Endothelial cell of umbilical vein (primary cell): Measurements from ENCODE around the gene TSC22D3. TPM values are rescaled to one million over a fixed set of nuclear protein-coding genes. Genes with fewer than 3 reads are reported as not detected.

Experiments used
- BruUV-seq: library from RNA; stranded (reverse); fragments of 400-500 nt; replicated peaks from 2 replicates; lab custom pipeline; 2021; lab: Mats Ljungman, UMichigan
- CTCF ChIA-PET: fragments of 300-600, 350-600 bp; sonication (Branson Sonifier 250); formaldehyde crosslinking; loops from one replicate; lab custom pipeline; 2021; ENCODE audit warnings: antibody characterized with exemption, inconsistent platforms; lab: Charles Lee
- POLR2A ChIA-PET: fragments of 300-600, 350-600 bp; sonication (Branson Sonifier 250); formaldehyde crosslinking; loops from one replicate; lab custom pipeline; 2021; ENCODE audit warnings: antibody characterized with exemption, inconsistent platforms; lab: Charles Lee
- DNase-seq: peaks from one replicate; pipeline ENCODE4 v3.0.0-alpha.2; 2011; ENCODE audit warnings: low read depth, low spot score
- FAIRE-seq: peaks from 2 replicates; lab custom pipeline; 2011; peaks lifted over from hg19 to GRCh38; lab: Jason Lieb, UNC
- H2AFZ ChIP-seq: 2 replicates; pipeline ENCODE4 v1.6.0; 2012; ENCODE audit warnings: low read depth, low read length, control low read depth, inconsistent platforms
- H3K27ac ChIP-seq: 2 replicates; pipeline ENCODE4 v1.5.1; 2011; ENCODE audit warnings: low read depth, mild to moderate bottlenecking, control low read depth, low read length, moderate library complexity; ENCODE audit not compliant: insufficient read depth
- H3K27me3 ChIP-seq, 2 experiments: 2 replicates each; pipeline versions ENCODE4 v1.6.0 to v1.6.1; 2011; ENCODE audit warnings: low read length in 2 of 2, mixed read lengths in 1 of 2; ENCODE audit not compliant: control insufficient read depth in 2 of 2, insufficient read depth in 2 of 2
- H3K36me3 ChIP-seq, 2 experiments: 2 replicates in 1 of 2; 3 replicates in 1 of 2; pipeline ENCODE4 v1.5.1; 2011; ENCODE audit warnings: low read length in 2 of 2, mild to moderate bottlenecking in 1 of 2, moderate library complexity in 1 of 2; ENCODE audit not compliant: control insufficient read depth in 2 of 2, insufficient read depth in 2 of 2; ENCODE audit errors: extremely low read depth in 1 of 2
- H3K4me1 ChIP-seq: 3 replicates; pipeline ENCODE4 v1.5.1; 2011; ENCODE audit warnings: mild to moderate bottlenecking, low read length; ENCODE audit not compliant: control insufficient read depth, insufficient read depth; ENCODE audit errors: extremely low read depth
- H3K4me2 ChIP-seq: 2 replicates; pipeline ENCODE4 v1.6.1; 2011; ENCODE audit warnings: low read length, control low read depth, mixed read lengths; ENCODE audit not compliant: insufficient read depth
- H3K4me3 ChIP-seq, 3 experiments: fragments of 200-600 bp in 1 of 3; sonication (generic), shearing (Covaris generic) in 1 of 3; replicated peaks in 1 of 3; 2 replicates each; pipeline ENCODE4 v1.5.1; 2011 to 2016; ENCODE audit warnings: control low read depth in 3 of 3, low read length in 3 of 3, mild to moderate bottlenecking in 2 of 3, inconsistent platforms in 1 of 3, low read depth in 1 of 3, moderate library complexity in 1 of 3; ENCODE audit not compliant: insufficient read depth in 1 of 3
- H3K79me2 ChIP-seq: 2 replicates; pipeline ENCODE4 v1.6.0; 2012; ENCODE audit warnings: low read length, inconsistent platforms; ENCODE audit not compliant: control insufficient read depth, insufficient read depth
- H3K9ac ChIP-seq: replicated peaks from 2 replicates; pipeline ENCODE3; 2011; ENCODE audit warnings: low read length, control low read depth; ENCODE audit not compliant: insufficient read depth; ENCODE audit errors: extremely low read depth
- H3K9me1 ChIP-seq: replicated peaks from 3 replicates; pipeline ENCODE4 v1.6.0; 2011; ENCODE audit warnings: mild to moderate bottlenecking, low read length; ENCODE audit not compliant: control insufficient read depth, insufficient read depth; ENCODE audit errors: extremely low read depth
- H3K9me3 ChIP-seq: replicated peaks from 2 replicates; pipeline ENCODE4 v1.5.1; 2012; ENCODE audit warnings: low read length, inconsistent platforms; ENCODE audit not compliant: control insufficient read depth, insufficient read depth
- H4K20me1 ChIP-seq: replicated peaks from 2 replicates; pipeline ENCODE3; 2011; ENCODE audit warnings: mild to moderate bottlenecking, low read length; ENCODE audit not compliant: control insufficient read depth, insufficient read depth; ENCODE audit errors: extremely low read depth
- EZH2 ChIP-seq: IDR thresholded peaks from 2 replicates; pipeline ENCODE4 v1.6.1; 2012; ENCODE audit warnings: borderline replicate concordance, low read depth, mild to moderate bottlenecking, moderate library complexity, low read length, inconsistent platforms; ENCODE audit not compliant: severe bottlenecking
- FOS ChIP-seq: IDR thresholded peaks from 2 replicates; pipeline ENCODE4 v1.6.1; 2011; ENCODE audit warnings: mild to moderate bottlenecking, low read length, moderate library complexity, borderline replicate concordance; ENCODE audit not compliant: insufficient read depth
- GATA2 ChIP-seq: IDR thresholded peaks from 2 replicates; pipeline ENCODE4 v1.7.0; 2011; ENCODE audit warnings: low read depth, mild to moderate bottlenecking, moderate library complexity, mixed read lengths, low read length; ENCODE audit not compliant: insufficient read length, insufficient read depth
- JUN ChIP-seq: IDR thresholded peaks from 2 replicates; pipeline ENCODE4 v1.6.1; 2011; ENCODE audit warnings: borderline replicate concordance, low read depth; ENCODE audit not compliant: insufficient read length, insufficient read depth
- MYC ChIP-seq: IDR thresholded peaks from one replicate; pipeline ENCODE4 v1.6.1; 2011; ENCODE audit warnings: mild to moderate bottlenecking, low read depth, low read length
- POLR2A ChIP-seq: IDR thresholded peaks from 2 replicates; pipeline ENCODE4 v1.6.1; 2012; ENCODE audit warnings: low read depth, mild to moderate bottlenecking, control low read depth, low read length
- POLR2AphosphoS5 ChIP-seq: IDR thresholded peaks from 2 replicates; pipeline ENCODE4 v1.6.1; 2012; ENCODE audit warnings: low read depth, mild to moderate bottlenecking, control low read depth, low read length, moderate library complexity; ENCODE audit not compliant: insufficient read depth
- dilution Hi-C: fragments of 300-500 bp; cut with MboI; formaldehyde crosslinking; loops from one replicate; pipeline ENCODE4 v1.15.0; 2019; ENCODE audit warnings: low sequenced_read_pairs; ENCODE audit not compliant: extremely low pct_ligation_motif_present
- intact Hi-C: fragments of 100-400 bp; cut with micrococcal nuclease; formaldehyde crosslinking; loops from one replicate; pipeline ENCODE4 v1.10.0; 2022
- polyA plus RNA-seq, 4 experiments: library from polyadenylated mRNA; depleted of rRNA in 3 of 4; stranded (reverse) in 3 of 4; unstranded in 1 of 4; fragments of >200 nt; gene quantifications; 2 replicates each; pipeline versions ENCODE4 v1.2.1 to v1.2.3, GENCODE V29; 2011 to 2012; ENCODE audit warnings: missing spikeins in 1 of 4
- total RNA-seq: library from RNA; stranded (reverse); gene quantifications from 2 replicates; pipeline ENCODE4 v1.2.3, GENCODE V29; 2021
- TF ChIP-seq, protein P1 (sequence below), 2 donors: IDR thresholded peaks; 1 replicate in 1 of 2; 2 replicates in 1 of 2; pipeline ENCODE4 v1.5.1; 2011; ENCODE audit warnings: low read length in 2 of 2, mild to moderate bottlenecking in 2 of 2, moderate library complexity in 2 of 2, control low read depth in 1 of 2, inconsistent platforms in 1 of 2, low read depth in 1 of 2; ENCODE audit not compliant: insufficient read depth in 1 of 2; ENCODE audit errors: extremely low read depth in 1 of 2
- TF ChIP-seq, protein P2 (sequence below): IDR thresholded peaks from 2 replicates; pipeline ENCODE4 v1.6.1; 2011; ENCODE audit not compliant: insufficient read depth, insufficient read length

Gene TSC22D3
- total and polyA plus RNA-seq, 2 donors (not counting 3 experiments of a cell fraction or from before 2014, with no cell fraction given) = 21.1 to 37.4 TPM

DNA sequence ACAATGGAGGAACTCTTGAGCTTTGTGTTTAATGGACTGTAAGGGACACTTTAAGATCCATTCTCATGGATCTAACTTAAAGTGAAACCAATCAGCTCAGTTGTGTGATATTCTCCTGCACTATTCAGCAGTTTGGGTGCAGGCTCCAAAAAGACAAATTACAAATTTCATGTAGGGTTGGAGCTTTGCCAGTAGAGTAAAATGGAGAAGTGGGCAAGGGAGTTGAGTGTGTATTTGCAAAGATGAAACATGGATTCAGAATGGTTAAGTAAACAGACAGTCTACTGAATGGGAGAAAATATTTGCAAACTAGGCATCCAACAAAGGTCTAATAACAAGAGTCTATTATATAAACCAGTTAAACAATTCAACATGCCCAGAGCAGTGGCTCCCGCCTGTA, 28.8 kb upstream of the TSC22D3 start:
- POLR2A ChIA-PET = no interaction called here
- no peak overlapping the region for H3K4me2 ChIP-seq

More for the DNA sequence above, 28.8 kb upstream of the TSC22D3 start:
- no peaks in the 10 kb centered on the region for H3K4me1 ChIP-seq
- dilution Hi-C loops (no loop called here), intact Hi-C loops (no loop called here)
- H3K9me3 ChIP-seq = no peaks in the 10 kb centered on the region
- no TSS peak for BruUV-seq
- H3K9me1 ChIP-seq = no peaks in the 10 kb centered on the region
- DNase-seq (no peak), FAIRE-seq (no peak)
- no peak overlapping the region for H3K4me3 ChIP-seq
- H3K36me3 ChIP-seq = no peaks in the 10 kb centered on the region
- H3K9ac ChIP-seq = no peak overlapping the region
- no peak overlapping the region for H3K27ac ChIP-seq
- no peaks in the 10 kb centered on the region for H3K27me3 ChIP-seq
- no peaks in the 10 kb centered on the region for H4K20me1 ChIP-seq
- TF ChIP-seq POLR2A (no peak), MYC (no peak), POLR2AphosphoS5 (no peak), GATA2 (no peak), JUN (no peak), FOS (no peak), EZH2 (no peak)
- TF ChIP-seq, protein P1, sequence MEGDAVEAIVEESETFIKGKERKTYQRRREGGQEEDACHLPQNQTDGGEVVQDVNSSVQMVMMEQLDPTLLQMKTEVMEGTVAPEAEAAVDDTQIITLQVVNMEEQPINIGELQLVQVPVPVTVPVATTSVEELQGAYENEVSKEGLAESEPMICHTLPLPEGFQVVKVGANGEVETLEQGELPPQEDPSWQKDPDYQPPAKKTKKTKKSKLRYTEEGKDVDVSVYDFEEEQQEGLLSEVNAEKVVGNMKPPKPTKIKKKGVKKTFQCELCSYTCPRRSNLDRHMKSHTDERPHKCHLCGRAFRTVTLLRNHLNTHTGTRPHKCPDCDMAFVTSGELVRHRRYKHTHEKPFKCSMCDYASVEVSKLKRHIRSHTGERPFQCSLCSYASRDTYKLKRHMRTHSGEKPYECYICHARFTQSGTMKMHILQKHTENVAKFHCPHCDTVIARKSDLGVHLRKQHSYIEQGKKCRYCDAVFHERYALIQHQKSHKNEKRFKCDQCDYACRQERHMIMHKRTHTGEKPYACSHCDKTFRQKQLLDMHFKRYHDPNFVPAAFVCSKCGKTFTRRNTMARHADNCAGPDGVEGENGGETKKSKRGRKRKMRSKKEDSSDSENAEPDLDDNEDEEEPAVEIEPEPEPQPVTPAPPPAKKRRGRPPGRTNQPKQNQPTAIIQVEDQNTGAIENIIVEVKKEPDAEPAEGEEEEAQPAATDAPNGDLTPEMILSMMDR (IDR thresholded peaks at IDR 0.05; ENCODE audit: extremely low read depth in 1 of 2, insufficient read depth in 1 of 2, low read depth in 1 of 2, low read length in 2 of 2) = no peak
- TF ChIP-seq, protein P2, sequence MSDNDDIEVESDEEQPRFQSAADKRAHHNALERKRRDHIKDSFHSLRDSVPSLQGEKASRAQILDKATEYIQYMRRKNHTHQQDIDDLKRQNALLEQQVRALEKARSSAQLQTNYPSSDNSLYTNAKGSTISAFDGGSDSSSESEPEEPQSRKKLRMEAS = no peak
- CTCF ChIA-PET = no interaction called here
- H2AFZ ChIP-seq = no peak overlapping the region
- no peaks in the 10 kb centered on the region for H3K79me2 ChIP-seq
